ENCODE results near the gene NEDD9. TPM values are rescaled to one million over a fixed set of nuclear protein-coding genes. Genes with fewer than 3 reads are reported as not detected.

NEDD9 gene
- total and polyA plus RNA-seq, 2 of the 13 experiments (the other 11 are each of a cell fraction or from before 2014, with no cell fraction given), result 27.1 to 389 TPM

DNA sequence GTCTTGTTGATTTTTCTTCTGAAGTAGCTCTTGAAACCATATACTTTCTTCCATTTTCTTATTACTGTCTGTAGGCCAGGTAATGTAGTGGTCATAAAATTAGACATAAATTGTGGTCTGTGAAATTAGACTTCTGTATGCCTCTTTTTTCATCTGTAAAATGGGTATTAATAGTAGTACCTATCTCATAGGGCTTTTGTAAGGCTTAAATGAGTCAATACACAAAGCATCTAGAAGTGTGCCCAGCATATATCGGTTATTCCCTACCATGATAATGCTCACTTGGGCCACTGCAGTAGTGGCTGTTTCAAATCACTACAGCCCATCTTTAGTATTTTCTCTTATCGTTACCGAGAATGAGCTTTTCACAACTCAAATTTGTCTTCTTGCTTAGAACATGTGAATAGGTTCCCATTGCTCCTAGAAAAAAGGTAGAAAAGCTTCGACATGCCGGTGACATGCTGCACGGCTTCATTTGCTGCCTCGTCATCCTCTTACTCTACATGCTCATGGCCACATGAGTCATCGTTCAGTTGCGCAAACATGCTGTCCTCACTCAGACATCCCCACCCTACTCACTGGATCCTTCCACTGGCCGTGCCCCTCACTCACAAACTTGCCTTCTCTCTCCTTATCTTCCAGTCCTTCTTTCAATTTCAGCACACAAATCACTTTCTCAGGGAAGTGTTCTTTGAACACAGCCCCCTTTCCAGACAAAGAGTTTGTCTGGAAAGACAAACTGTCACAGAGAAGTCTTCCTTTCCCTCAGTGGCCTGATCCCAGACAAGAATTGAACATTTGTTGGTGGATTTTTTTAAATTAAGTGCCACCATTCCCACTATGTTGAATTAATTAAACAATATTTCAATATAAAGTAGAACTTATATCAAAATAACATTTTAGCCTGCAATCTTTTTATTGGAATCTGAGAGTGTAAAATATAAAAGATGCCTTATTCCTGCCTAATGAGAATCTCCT, 88.8 kb downstream of the NEDD9 start (continued):
- TF ChIP-seq, protein P1, sequence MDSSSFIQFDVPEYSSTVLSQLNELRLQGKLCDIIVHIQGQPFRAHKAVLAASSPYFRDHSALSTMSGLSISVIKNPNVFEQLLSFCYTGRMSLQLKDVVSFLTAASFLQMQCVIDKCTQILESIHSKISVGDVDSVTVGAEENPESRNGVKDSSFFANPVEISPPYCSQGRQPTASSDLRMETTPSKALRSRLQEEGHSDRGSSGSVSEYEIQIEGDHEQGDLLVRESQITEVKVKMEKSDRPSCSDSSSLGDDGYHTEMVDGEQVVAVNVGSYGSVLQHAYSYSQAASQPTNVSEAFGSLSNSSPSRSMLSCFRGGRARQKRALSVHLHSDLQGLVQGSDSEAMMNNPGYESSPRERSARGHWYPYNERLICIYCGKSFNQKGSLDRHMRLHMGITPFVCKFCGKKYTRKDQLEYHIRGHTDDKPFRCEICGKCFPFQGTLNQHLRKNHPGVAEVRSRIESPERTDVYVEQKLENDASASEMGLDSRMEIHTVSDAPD (CRISPR knock-in tag; IDR thresholded peaks at IDR 0.05), result no peak
- TF ChIP-seq ZNF451 (CRISPR knock-in tag; IDR thresholded peaks at IDR 0.05), result no peak
- TF ChIP-seq, protein P2, sequence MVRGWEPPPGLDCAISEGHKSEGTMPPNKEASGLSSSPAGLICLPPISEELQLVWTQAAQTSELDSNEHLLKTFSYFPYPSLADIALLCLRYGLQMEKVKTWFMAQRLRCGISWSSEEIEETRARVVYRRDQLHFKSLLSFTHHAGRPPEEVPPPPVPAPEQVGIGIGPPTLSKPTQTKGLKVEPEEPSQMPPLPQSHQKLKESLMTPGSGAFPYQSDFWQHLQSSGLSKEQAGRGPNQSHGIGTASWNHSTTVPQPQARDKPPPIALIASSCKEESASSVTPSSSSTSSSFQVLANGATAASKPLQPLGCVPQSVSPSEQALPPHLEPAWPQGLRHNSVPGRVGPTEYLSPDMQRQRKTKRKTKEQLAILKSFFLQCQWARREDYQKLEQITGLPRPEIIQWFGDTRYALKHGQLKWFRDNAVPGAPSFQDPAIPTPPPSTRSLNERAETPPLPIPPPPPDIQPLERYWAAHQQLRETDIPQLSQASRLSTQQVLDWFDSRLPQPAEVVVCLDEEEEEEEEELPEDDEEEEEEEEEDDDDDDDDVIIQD (CRISPR knock-in tag; IDR thresholded peaks at IDR 0.05; ENCODE audit: low read depth), result peak; percentile 97
- TF ChIP-seq, protein P3, sequence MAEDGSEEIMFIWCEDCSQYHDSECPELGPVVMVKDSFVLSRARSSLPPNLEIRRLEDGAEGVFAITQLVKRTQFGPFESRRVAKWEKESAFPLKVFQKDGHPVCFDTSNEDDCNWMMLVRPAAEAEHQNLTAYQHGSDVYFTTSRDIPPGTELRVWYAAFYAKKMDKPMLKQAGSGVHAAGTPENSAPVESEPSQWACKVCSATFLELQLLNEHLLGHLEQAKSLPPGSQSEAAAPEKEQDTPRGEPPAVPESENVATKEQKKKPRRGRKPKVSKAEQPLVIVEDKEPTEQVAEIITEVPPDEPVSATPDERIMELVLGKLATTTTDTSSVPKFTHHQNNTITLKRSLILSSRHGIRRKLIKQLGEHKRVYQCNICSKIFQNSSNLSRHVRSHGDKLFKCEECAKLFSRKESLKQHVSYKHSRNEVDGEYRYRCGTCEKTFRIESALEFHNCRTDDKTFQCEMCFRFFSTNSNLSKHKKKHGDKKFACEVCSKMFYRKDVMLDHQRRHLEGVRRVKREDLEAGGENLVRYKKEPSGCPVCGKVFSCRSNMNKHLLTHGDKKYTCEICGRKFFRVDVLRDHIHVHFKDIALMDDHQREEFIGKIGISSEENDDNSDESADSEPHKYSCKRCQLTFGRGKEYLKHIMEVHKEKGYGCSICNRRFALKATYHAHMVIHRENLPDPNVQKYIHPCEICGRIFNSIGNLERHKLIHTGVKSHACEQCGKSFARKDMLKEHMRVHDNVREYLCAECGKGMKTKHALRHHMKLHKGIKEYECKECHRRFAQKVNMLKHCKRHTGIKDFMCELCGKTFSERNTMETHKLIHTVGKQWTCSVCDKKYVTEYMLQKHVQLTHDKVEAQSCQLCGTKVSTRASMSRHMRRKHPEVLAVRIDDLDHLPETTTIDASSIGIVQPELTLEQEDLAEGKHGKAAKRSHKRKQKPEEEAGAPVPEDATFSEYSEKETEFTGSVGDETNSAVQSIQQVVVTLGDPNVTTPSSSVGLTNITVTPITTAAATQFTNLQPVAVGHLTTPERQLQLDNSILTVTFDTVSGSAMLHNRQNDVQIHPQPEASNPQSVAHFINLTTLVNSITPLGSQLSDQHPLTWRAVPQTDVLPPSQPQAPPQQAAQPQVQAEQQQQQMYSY (CRISPR knock-in tag; IDR thresholded peaks at IDR 0.05), result no peak
- TF ChIP-seq, protein P4, sequence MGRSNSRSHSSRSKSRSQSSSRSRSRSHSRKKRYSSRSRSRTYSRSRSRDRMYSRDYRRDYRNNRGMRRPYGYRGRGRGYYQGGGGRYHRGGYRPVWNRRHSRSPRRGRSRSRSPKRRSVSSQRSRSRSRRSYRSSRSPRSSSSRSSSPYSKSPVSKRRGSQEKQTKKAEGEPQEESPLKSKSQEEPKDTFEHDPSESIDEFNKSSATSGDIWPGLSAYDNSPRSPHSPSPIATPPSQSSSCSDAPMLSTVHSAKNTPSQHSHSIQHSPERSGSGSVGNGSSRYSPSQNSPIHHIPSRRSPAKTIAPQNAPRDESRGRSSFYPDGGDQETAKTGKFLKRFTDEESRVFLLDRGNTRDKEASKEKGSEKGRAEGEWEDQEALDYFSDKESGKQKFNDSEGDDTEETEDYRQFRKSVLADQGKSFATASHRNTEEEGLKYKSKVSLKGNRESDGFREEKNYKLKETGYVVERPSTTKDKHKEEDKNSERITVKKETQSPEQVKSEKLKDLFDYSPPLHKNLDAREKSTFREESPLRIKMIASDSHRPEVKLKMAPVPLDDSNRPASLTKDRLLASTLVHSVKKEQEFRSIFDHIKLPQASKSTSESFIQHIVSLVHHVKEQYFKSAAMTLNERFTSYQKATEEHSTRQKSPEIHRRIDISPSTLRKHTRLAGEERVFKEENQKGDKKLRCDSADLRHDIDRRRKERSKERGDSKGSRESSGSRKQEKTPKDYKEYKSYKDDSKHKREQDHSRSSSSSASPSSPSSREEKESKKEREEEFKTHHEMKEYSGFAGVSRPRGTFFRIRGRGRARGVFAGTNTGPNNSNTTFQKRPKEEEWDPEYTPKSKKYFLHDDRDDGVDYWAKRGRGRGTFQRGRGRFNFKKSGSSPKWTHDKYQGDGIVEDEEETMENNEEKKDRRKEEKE (IDR thresholded peaks at IDR 0.05), result no peak
- 0 out of 2 replicates have a peak, but pooled peaks have one; percentile 22 for TF ChIP-seq ZNF256 (CRISPR knock-in tag; conservative IDR thresholded peaks at IDR 0.05)
- TF ChIP-seq, protein P5, sequence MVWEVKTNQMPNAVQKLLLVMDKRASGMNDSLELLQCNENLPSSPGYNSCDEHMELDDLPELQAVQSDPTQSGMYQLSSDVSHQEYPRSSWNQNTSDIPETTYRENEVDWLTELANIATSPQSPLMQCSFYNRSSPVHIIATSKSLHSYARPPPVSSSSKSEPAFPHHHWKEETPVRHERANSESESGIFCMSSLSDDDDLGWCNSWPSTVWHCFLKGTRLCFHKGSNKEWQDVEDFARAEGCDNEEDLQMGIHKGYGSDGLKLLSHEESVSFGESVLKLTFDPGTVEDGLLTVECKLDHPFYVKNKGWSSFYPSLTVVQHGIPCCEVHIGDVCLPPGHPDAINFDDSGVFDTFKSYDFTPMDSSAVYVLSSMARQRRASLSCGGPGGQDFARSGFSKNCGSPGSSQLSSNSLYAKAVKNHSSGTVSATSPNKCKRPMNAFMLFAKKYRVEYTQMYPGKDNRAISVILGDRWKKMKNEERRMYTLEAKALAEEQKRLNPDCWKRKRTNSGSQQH (CRISPR knock-in tag; IDR thresholded peaks at IDR 0.05; ENCODE audit: low read depth), result peak; percentile 87
- TF ChIP-seq ARNTL (CRISPR knock-in tag; IDR thresholded peaks at IDR 0.05), result no peak
- no peak for TF ChIP-seq ZNF350 (CRISPR knock-in tag; IDR thresholded peaks at IDR 0.05; ENCODE audit: borderline replicate concordance, low read depth)
- no peak for TF ChIP-seq HIVEP1 (CRISPR knock-in tag; IDR thresholded peaks at IDR 0.05)
- TF ChIP-seq HNRNPL (IDR thresholded peaks at IDR 0.05; ENCODE audit: low read depth, low read length), result no peak
- peak; percentile 97 for TF ChIP-seq WIZ (CRISPR knock-in tag; IDR thresholded peaks at IDR 0.05)
- no peak for TF ChIP-seq ZNF652 (CRISPR knock-in tag; IDR thresholded peaks at IDR 0.05; ENCODE audit: borderline replicate concordance, low read depth)
- TF ChIP-seq SALL1 (CRISPR knock-in tag; IDR thresholded peaks at IDR 0.05), result peak; percentile 90

Data from HepG2 (cell line).